Measurements from ENCODE around the gene TMEM52.

The TMEM52 gene

GRCh38 chr1:1926886-1927660, 8.0 kb upstream of the TMEM52 start:
- no peaks in the 10 kb centered on the region for H3K36me3 ChIP-seq (ENCODE audit: control insufficient read depth, insufficient read depth, low read length)
- no peak overlapping the region for H3K27ac ChIP-seq (ENCODE audit: insufficient read depth, low read depth, low read length, poor library complexity, severe bottlenecking)
- H3K4me1 ChIP-seq (ENCODE audit: control insufficient read depth, insufficient read depth, low read length): peaks cover 8% of the 10 kb centered on the region
- H3K27me3 ChIP-seq (ENCODE audit: control insufficient read depth, insufficient read depth, low read length, poor library complexity, severe bottlenecking): no peaks in the 10 kb centered on the region
- no peaks in the 10 kb centered on the region for H3K9me3 ChIP-seq (ENCODE audit: control insufficient read depth, low read length)
- WGBS, 2 experiments: 91 to 92% methylated on average over 21 of the region's 21 CpGs
- H3K4me3 ChIP-seq (ENCODE audit: insufficient read depth, low read depth, low read length): no peak overlapping the region

GRCh38 chr1:1926346-1926811, 7.3 kb upstream of the TMEM52 start:
- 89 to 91% methylated on average over 26 of the region's 26 CpGs for WGBS, 2 experiments
- no peaks in the 10 kb centered on the region for H3K27me3 ChIP-seq (ENCODE audit: control insufficient read depth, insufficient read depth, low read length, poor library complexity, severe bottlenecking)
- H3K4me3 ChIP-seq (ENCODE audit: insufficient read depth, low read depth, low read length): no peak overlapping the region
- peaks cover 8% of the 10 kb centered on the region for H3K4me1 ChIP-seq (ENCODE audit: control insufficient read depth, insufficient read depth, low read length)
- H3K9me3 ChIP-seq (ENCODE audit: control insufficient read depth, low read length): no peaks in the 10 kb centered on the region
- no peak overlapping the region for H3K27ac ChIP-seq (ENCODE audit: insufficient read depth, low read depth, low read length, poor library complexity, severe bottlenecking)
- H3K36me3 ChIP-seq (ENCODE audit: control insufficient read depth, insufficient read depth, low read length): no peaks in the 10 kb centered on the region

GRCh38 chr1:1925437-1926345, 6.6 kb upstream of the TMEM52 start:
- no peak overlapping the region for H3K4me3 ChIP-seq (ENCODE audit: insufficient read depth, low read depth, low read length)
- H3K27me3 ChIP-seq (ENCODE audit: control insufficient read depth, insufficient read depth, low read length, poor library complexity, severe bottlenecking): no peaks in the 10 kb centered on the region
- H3K27ac ChIP-seq (ENCODE audit: insufficient read depth, low read depth, low read length, poor library complexity, severe bottlenecking): no peak overlapping the region
- no peaks in the 10 kb centered on the region for H3K36me3 ChIP-seq (ENCODE audit: control insufficient read depth, insufficient read depth, low read length)
- no peaks in the 10 kb centered on the region for H3K9me3 ChIP-seq (ENCODE audit: control insufficient read depth, low read length)
- peaks cover 8% of the 10 kb centered on the region for H3K4me1 ChIP-seq (ENCODE audit: control insufficient read depth, insufficient read depth, low read length)
- WGBS, 2 experiments: 92 to 94% methylated on average over 27 of the region's 27 CpGs

GRCh38 chr1:1924849-1925248, 5.8 kb upstream of the TMEM52 start:
- no peaks in the 10 kb centered on the region for H3K27me3 ChIP-seq (ENCODE audit: control insufficient read depth, insufficient read depth, low read length, poor library complexity, severe bottlenecking)
- H3K9me3 ChIP-seq (ENCODE audit: control insufficient read depth, low read length): no peaks in the 10 kb centered on the region
- H3K27ac ChIP-seq (ENCODE audit: insufficient read depth, low read depth, low read length, poor library complexity, severe bottlenecking): no peak overlapping the region
- H3K36me3 ChIP-seq (ENCODE audit: control insufficient read depth, insufficient read depth, low read length): no peaks in the 10 kb centered on the region
- H3K4me3 ChIP-seq (ENCODE audit: insufficient read depth, low read depth, low read length): no peak overlapping the region
- WGBS, 2 experiments: 96% methylated on average over 21 of the region's 21 CpGs
- peaks cover 8% of the 10 kb centered on the region for H3K4me1 ChIP-seq (ENCODE audit: control insufficient read depth, insufficient read depth, low read length)

GRCh38 chr1:1924386-1924785, 5.3 kb upstream of the TMEM52 start:
- no peak overlapping the region for H3K4me3 ChIP-seq (ENCODE audit: insufficient read depth, low read depth, low read length)
- H3K36me3 ChIP-seq (ENCODE audit: control insufficient read depth, insufficient read depth, low read length): no peaks in the 10 kb centered on the region
- peaks cover 8% of the 10 kb centered on the region for H3K4me1 ChIP-seq (ENCODE audit: control insufficient read depth, insufficient read depth, low read length)
- no peak overlapping the region for H3K27ac ChIP-seq (ENCODE audit: insufficient read depth, low read depth, low read length, poor library complexity, severe bottlenecking)
- 87 to 89% methylated on average over 17 of the region's 18 CpGs for WGBS, 2 experiments
- H3K27me3 ChIP-seq (ENCODE audit: control insufficient read depth, insufficient read depth, low read length, poor library complexity, severe bottlenecking): no peaks in the 10 kb centered on the region
- no peaks in the 10 kb centered on the region for H3K9me3 ChIP-seq (ENCODE audit: control insufficient read depth, low read length)

GRCh38 chr1:1922956-1923833, 4.1 kb upstream of the TMEM52 start:
- Histone ChIP-seq H3K4me3 (ENCODE audit: insufficient read depth, low read depth, low read length) (no peak overlapping the region), H3K27ac (ENCODE audit: insufficient read depth, low read depth, low read length, poor library complexity, severe bottlenecking) (no peak overlapping the region), H3K27me3 (ENCODE audit: control insufficient read depth, insufficient read depth, low read length, poor library complexity, severe bottlenecking) (peaks cover 8% of the 10 kb centered on the region), H3K4me1 (ENCODE audit: control insufficient read depth, insufficient read depth, low read length) (peaks cover 16% of the 10 kb centered on the region), H3K36me3 (ENCODE audit: control insufficient read depth, insufficient read depth, low read length) (no peaks in the 10 kb centered on the region), H3K9me3 (ENCODE audit: control insufficient read depth, low read length) (no peaks in the 10 kb centered on the region)
- WGBS, 2 experiments: 86% methylated on average over 29 of the region's 29 CpGs

GRCh38 chr1:1922702-1922955, 3.5 kb upstream of the TMEM52 start:
- Histone ChIP-seq H3K9me3 (ENCODE audit: control insufficient read depth, low read length) (no peaks in the 10 kb centered on the region), H3K36me3 (ENCODE audit: control insufficient read depth, insufficient read depth, low read length) (no peaks in the 10 kb centered on the region), H3K4me1 (ENCODE audit: control insufficient read depth, insufficient read depth, low read length) (peaks cover 16% of the 10 kb centered on the region), H3K27ac (ENCODE audit: insufficient read depth, low read depth, low read length, poor library complexity, severe bottlenecking) (no peak overlapping the region), H3K4me3 (ENCODE audit: insufficient read depth, low read depth, low read length) (no peak overlapping the region), H3K27me3 (ENCODE audit: control insufficient read depth, insufficient read depth, low read length, poor library complexity, severe bottlenecking) (peaks cover 13% of the 10 kb centered on the region)
- WGBS, 2 experiments: 91 to 95% methylated on average over 6 of the region's 6 CpGs

- 94% methylated on average over 16 of the region's 16 CpGs for WGBS, 2 experiments
- no peaks in the 10 kb centered on the region for H3K36me3 ChIP-seq (ENCODE audit: control insufficient read depth, insufficient read depth, low read length)
- peaks cover 16% of the 10 kb centered on the region for H3K4me1 ChIP-seq (ENCODE audit: control insufficient read depth, insufficient read depth, low read length)
- H3K27ac ChIP-seq (ENCODE audit: insufficient read depth, low read depth, low read length, poor library complexity, severe bottlenecking): no peak overlapping the region
- no peak overlapping the region for H3K4me3 ChIP-seq (ENCODE audit: insufficient read depth, low read depth, low read length)
- no peaks in the 10 kb centered on the region for H3K9me3 ChIP-seq (ENCODE audit: control insufficient read depth, low read length)
- peaks cover 13% of the 10 kb centered on the region for H3K27me3 ChIP-seq (ENCODE audit: control insufficient read depth, insufficient read depth, low read length, poor library complexity, severe bottlenecking)
Observed at GRCh38 chr1:1921901-1922701, 3.0 kb upstream of the TMEM52 start.

GRCh38 chr1:1921459-1921862, 2.4 kb upstream of the TMEM52 start:
- no peak overlapping the region for H3K27ac ChIP-seq (ENCODE audit: insufficient read depth, low read depth, low read length, poor library complexity, severe bottlenecking)
- H3K36me3 ChIP-seq (ENCODE audit: control insufficient read depth, insufficient read depth, low read length): no peaks in the 10 kb centered on the region
- H3K4me3 ChIP-seq (ENCODE audit: insufficient read depth, low read depth, low read length): no peak overlapping the region
- no peaks in the 10 kb centered on the region for H3K9me3 ChIP-seq (ENCODE audit: control insufficient read depth, low read length)
- 92 to 93% methylated on average over 6 of the region's 6 CpGs for WGBS, 2 experiments
- peaks cover 13% of the 10 kb centered on the region for H3K27me3 ChIP-seq (ENCODE audit: control insufficient read depth, insufficient read depth, low read length, poor library complexity, severe bottlenecking)
- H3K4me1 ChIP-seq (ENCODE audit: control insufficient read depth, insufficient read depth, low read length): peaks cover 16% of the 10 kb centered on the region
